Measurements from ENCODE around the gene LRRC74A. TPM values are rescaled to one million over a fixed set of nuclear protein-coding genes. Genes with fewer than 3 reads are reported as not detected.

Gene LRRC74A
- total and polyA plus RNA-seq, 2 of the 4 experiments (the other 2 are of a cell fraction) = not detected

GRCh38 chr14:76806446-76806845 is 19.8 kb upstream of the LRRC74A start:
- H4K20me1 ChIP-seq (ENCODE audit: insufficient read depth, low read length) = no peaks in the 10 kb centered on the region
- H3K9me3 ChIP-seq (ENCODE audit: control insufficient read depth, insufficient read depth, low read length) = no peaks in the 10 kb centered on the region
- H4K8ac ChIP-seq (ENCODE audit: low read depth in 2 of 2, low read length in 2 of 2) = no peak overlapping the region
- no peak for TF ChIP-seq MXI1 (IDR thresholded peaks at IDR 0.05; ENCODE audit: borderline replicate concordance, low read depth, low read length)
- TF ChIP-seq POLR2A (IDR thresholded peaks at IDR 0.05; ENCODE audit: low read depth, low read length) = no peak
- no peak for TF ChIP-seq NFE2L2 (IDR thresholded peaks at IDR 0.05; ENCODE audit: low read depth, low read length)
- no peak for TF ChIP-seq FOS (IDR thresholded peaks at IDR 0.05; ENCODE audit: low read depth, low read length)
- no peak for TF ChIP-seq BHLHE40 (IDR thresholded peaks at IDR 0.05; ENCODE audit: low read depth, low read length)
- TF ChIP-seq MAFK (IDR thresholded peaks at IDR 0.05; ENCODE audit: low read depth, low read length) = no peak
- TF ChIP-seq RCOR1 (IDR thresholded peaks at IDR 0.05; ENCODE audit: insufficient replicate concordance, low read length) = no peak
- H3K4ac ChIP-seq (ENCODE audit: low read depth, low read length) = no peak overlapping the region
- no peak overlapping the region for H2AK9ac ChIP-seq (replicated peaks; ENCODE audit: low read depth, low read length, poor library complexity)
- no peak overlapping the region for H4K91ac ChIP-seq (ENCODE audit: insufficient read depth, low read depth, low read length)
- H3K27me3 ChIP-seq (ENCODE audit: control insufficient read depth, insufficient read depth, low read length) = no peaks in the 10 kb centered on the region
- H3K4me2 ChIP-seq (ENCODE audit: low read depth, low read length) = no peak overlapping the region
- in situ Hi-C loops (cut with MboI; ENCODE audit: low sequenced_read_pairs) (no loop called here), dilution Hi-C loops (cut with HindIII; ENCODE audit: low sequenced_read_pairs, unreplicated experiment) (no loop called here), intact Hi-C loops (cut with micrococcal nuclease) (no loop called here)
- no peak overlapping the region for H3K27ac ChIP-seq (ENCODE audit: insufficient read depth, low read length)
- no peak overlapping the region for H2BK5ac ChIP-seq (ENCODE audit: low read depth, low read length, poor library complexity, severe bottlenecking)
- no peak overlapping the region for H3K23ac ChIP-seq (ENCODE audit: low read depth, low read length)
- no peak overlapping the region for H3K9ac ChIP-seq (ENCODE audit: low read depth, low read length)
- no TSS peak for BruUV-seq (replicated peaks)
- H3K9me1 ChIP-seq (ENCODE audit: insufficient read depth, low read length) = peaks cover 2% of the 10 kb centered on the region; the same call in 1 of the 2 replicates
- DNase-seq (no peak), ATAC-seq (ENCODE audit: low read depth) (no peak)
- H2BK15ac ChIP-seq (ENCODE audit: low read depth, low read length) = no peak overlapping the region
- no peak overlapping the region for H3K14ac ChIP-seq (replicated peaks; ENCODE audit: low read depth, low read length)
- H3K18ac ChIP-seq (ENCODE audit: low read depth, low read length) = no peak overlapping the region
- H4K5ac ChIP-seq (ENCODE audit: low read depth, low read length) = no peak overlapping the region
- H2AFZ ChIP-seq (replicated peaks; ENCODE audit: low read length, poor library complexity) = no peak overlapping the region
- no peak overlapping the region for H2BK20ac ChIP-seq (ENCODE audit: low read depth, low read length)
- CTCF ChIA-PET = interaction anchor here (1.1 kb wide), 1 partner anchor 95 kb away, joined by 4 read pairs; no protein-coding TSS in a partner anchor
- H2BK120ac ChIP-seq (ENCODE audit: low read depth, low read length) = no peak overlapping the region
- no peaks in the 10 kb centered on the region for H3K4me1 ChIP-seq (ENCODE audit: control insufficient read depth, insufficient read depth, low read length)
- peaks cover 17% of the 10 kb centered on the region for H3K36me3 ChIP-seq (ENCODE audit: control insufficient read depth, insufficient read depth, low read length)
- no peak overlapping the region for H2AK5ac ChIP-seq (ENCODE audit: low read depth, low read length)
- no peak overlapping the region for H3K56ac ChIP-seq (ENCODE audit: extremely low read depth, insufficient read depth, low read length)
- POLR2A ChIA-PET (ENCODE audit: unreplicated experiment) = no interaction called here
- 0 out of 4 replicates have a peak, but pooled peaks cover 0 to 4% of the 10 kb centered on the region in 2 experiments for H3K79me1 ChIP-seq (ENCODE audit: low read depth in 1 of 2, low read length in 2 of 2)
- 82% methylated on average over 5 of the region's 12 CpGs; no CpG with 5 or more reads in 1 of the 2 experiments for WGBS, 2 experiments (ENCODE audit: extremely low coverage in 2 of 2, insufficient read length in 1 of 2)
- no peak overlapping the region for H3K4me3 ChIP-seq (ENCODE audit: insufficient read depth, low read depth, low read length)

Data from IMR-90 (cell line).